Measurements from ENCODE around the gene ENG.
A peak's percentile ranks its signal among the peaks of the same experiment; 100 is the strongest.

The ENG gene

DNA sequence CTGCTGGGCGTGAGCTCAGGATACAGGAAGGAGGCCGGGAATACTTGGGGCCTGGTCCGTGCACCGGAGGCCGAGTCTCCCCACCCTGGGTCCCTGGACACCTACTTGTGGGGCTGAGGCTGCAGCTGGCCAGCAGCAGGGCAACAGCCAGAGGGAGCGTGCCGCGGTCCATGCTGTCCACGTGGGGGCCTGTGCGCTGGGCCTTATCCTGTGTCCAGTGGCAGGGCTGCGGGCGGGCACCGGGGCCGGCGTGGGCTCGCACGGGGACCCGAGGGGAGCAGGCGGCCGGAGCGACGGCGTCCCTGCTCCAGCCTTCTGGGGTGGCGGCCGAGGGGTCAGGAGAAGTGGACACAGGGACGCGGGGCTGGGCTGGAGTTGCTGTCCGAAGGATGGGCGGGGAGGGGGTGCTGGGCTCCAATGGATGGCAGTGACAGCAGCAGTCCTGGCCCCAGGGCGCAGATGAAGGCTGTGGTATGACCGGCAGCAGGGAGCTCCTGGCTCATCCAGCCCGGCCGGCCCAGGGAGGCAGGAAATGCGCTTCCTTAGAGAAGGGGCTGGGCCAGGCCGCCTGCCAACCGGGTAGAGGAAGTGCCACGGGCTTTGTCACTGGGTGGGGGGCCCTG is at the start of gene ENG:
ENG (minus strand) TSS at position 475 of the 623 bp plus-strand sequence; CDS start at position 172, 303 bp downstream.
- H3K27ac Mint-ChIP-seq = peak within 1 kb of the TSS; percentile 86
- peaks cover 10% of the 10 kb centered on the region for H3K36me3 Mint-ChIP-seq
- peak; percentile 40 for ATAC-seq
- peaks cover 3% of the 10 kb centered on the region for H3K9me3 Mint-ChIP-seq
- H3K4me3 Mint-ChIP-seq = peak within 1 kb of the TSS; percentile 78
- H3K27me3 Mint-ChIP-seq = no peaks in the 10 kb centered on the region
- peaks cover 21% of the 10 kb centered on the region for H3K4me1 Mint-ChIP-seq

DNA sequence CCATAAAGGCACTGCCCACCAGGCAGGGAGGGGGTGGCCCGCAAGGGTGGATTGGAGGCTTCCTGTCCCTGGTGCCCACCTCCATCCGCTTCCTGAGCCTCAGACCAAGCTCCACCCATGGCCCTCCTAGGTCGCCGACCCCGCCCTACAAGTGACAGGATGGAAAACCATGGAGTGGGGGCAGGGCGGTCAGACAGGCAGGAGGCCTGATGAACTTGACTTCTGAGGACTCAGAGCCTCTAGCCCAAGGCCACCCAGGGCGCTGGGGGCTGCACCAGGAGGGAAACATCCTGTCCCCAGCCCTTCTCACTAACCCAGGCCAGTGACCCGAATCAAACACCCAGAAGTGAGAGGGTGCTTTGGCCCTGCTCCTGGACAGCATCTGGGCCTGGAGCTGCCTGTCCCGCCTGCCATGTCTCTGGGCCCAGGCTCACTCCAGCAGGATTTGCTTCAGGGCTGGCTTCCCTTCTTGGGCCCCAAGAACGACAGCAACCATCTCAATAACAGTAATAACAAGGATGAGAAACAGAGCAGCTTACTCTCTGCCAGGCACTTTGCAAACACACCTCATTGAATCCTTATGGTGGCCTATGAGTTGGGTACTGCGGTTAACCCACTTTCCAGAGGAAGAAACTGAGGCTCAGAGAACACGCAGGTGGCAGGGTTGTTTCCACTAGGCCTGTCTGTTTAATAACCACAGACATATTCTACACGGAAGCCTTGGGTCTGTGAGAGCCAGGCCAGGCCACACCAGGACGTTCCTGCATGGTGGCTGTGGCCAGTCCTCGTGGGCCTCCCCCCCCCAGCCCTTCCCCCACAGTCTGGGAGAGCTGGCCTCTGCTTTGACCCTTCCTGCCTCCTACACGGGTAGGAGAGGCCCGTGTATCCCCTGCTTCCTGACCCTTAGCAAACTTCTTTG is 49.4 kb upstream of the ENG start:
- Mint-ChIP-seq H3K9me3 (no peaks in the 10 kb centered on the region), H3K27ac (peak overlapping the region; percentile 99), H3K36me3 (peaks cover 10% of the 10 kb centered on the region), H3K4me1 (peaks cover 70% of the 10 kb centered on the region), H3K4me3 (peak overlapping the region; percentile 88), H3K27me3 (no peaks in the 10 kb centered on the region)
- peak; percentile 54 for ATAC-seq

DNA sequence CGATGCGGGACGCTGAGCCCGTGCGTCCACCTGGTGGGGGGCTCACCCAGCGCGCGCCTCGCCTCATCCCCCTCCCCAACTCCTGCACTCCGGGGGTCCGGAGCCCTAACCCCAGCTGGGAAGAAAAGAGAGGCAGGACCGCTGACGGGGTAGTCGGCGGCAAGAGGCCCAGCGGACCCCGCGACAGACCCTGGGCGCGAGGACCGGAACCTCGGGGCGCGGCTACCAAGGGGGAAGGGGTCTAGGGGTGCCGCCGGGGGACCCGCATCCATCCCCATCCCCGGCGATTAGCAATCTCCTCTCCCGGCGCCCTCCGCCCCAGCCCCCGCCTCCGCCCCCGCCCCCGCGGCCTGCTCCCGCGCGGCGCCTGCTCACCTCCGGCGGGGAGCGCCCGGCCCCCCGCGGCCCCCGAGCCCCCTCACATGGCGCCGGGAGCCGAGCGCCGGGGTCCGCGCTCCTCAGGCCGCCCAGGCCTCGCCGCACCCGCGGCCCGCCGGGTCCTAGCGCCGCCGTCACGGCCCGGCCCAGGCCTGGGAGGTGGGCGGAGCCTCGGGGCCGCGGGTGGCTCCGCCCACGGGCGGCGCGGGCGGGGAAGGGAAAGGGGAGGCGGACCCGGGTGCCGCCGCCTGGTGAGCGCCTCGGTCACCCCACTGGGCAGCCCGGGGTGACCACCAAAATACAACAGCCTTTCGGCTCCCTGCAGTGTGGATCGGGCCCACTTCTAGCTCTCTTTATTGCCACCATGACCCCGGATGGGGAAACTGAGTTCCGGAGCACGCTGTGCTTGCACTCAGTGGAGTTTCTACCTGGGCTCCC is 44.9 kb upstream of the ENG start, which contains the start of gene ST6GALNAC6:
ST6GALNAC6 (minus strand) TSS at position 476 of the 816 bp plus-strand sequence. CDS start 1,622 bp downstream, outside the sequence.
- Mint-ChIP-seq H3K27me3 (no peaks in the 10 kb centered on the region), H3K9me3 (no peaks in the 10 kb centered on the region), H3K36me3 (peaks cover 34% of the 10 kb centered on the region), H3K4me3 (peak within 1 kb of the TSS; percentile 88), H3K27ac (peak within 1 kb of the TSS; percentile 85), H3K4me1 (peaks cover 64% of the 10 kb centered on the region)
- ATAC-seq = peak; percentile 89

DNA sequence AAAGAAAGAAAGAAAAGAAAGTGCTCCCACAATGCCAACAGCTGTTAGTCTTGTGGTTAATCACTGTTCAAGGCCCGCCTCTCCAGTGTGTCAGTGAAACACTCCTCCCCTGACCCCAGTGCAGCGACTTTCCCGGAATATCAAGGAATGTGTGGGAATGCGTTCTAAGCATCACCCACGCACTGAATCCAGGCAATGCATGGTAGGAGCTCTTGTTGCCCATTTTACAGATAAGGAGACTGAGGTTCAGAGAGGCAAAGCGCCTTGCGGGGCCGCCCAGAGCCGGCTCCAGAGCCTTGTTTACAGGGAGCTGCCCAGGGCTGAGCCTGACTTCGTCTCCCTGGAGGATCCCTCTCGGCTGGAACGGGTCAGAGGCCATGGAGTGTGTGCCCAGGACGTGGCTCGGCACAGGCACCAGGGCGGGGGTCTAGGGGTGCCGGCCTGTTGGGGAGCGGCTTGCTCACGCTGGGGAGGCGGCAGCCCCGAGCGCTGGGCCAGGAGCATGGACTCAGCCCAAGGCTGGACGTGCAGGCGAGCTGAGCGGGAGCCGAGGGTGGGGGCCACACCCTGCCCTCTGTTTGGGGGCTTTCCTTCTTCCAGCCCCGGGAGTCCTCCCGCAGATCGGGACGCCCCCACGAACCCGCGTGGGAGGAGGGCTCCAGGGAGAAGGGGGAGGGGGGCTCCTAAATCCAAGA is 44.1 kb upstream of the ENG start:
- ATAC-seq = peak; percentile 29
- peak overlapping the region; percentile 85 for H3K27ac Mint-ChIP-seq
- H3K9me3 Mint-ChIP-seq = no peaks in the 10 kb centered on the region
- H3K4me1 Mint-ChIP-seq = peaks cover 58% of the 10 kb centered on the region
- peaks cover 42% of the 10 kb centered on the region for H3K36me3 Mint-ChIP-seq
- H3K4me3 Mint-ChIP-seq = peak overlapping the region; percentile 85
- H3K27me3 Mint-ChIP-seq = no peaks in the 10 kb centered on the region

DNA sequence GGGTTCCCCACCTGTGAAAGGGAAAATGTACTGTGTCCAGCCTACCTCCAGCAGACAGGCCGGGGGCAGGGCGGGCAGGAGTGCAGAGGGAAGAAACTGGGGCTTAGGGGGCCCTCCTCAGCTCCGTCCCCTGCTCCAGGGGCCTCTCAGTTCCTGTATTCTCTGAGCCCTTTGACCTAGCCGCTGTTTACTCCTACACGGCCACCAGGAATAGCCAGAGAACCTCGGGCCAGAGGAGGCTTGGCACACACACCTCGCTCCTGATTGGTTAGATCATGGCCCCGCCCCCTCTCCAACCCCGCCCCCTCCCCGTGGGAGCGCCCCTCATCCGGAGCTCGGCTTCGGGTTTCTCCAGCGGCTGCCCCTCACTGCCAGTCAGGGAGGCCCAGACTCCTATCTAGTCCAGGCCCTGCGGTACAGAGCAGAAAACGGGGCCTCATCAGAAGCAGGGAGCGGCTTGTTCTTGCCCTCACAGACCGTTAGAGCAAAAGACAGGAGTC is 42.8 kb upstream of the ENG start:
- Mint-ChIP-seq H3K36me3 (peaks cover 55% of the 10 kb centered on the region), H3K27ac (no peak overlapping the region), H3K9me3 (no peaks in the 10 kb centered on the region), H3K27me3 (no peaks in the 10 kb centered on the region), H3K4me1 (peaks cover 54% of the 10 kb centered on the region), H3K4me3 (peak overlapping the region; percentile 29)
- peak; percentile 39 for ATAC-seq

DNA sequence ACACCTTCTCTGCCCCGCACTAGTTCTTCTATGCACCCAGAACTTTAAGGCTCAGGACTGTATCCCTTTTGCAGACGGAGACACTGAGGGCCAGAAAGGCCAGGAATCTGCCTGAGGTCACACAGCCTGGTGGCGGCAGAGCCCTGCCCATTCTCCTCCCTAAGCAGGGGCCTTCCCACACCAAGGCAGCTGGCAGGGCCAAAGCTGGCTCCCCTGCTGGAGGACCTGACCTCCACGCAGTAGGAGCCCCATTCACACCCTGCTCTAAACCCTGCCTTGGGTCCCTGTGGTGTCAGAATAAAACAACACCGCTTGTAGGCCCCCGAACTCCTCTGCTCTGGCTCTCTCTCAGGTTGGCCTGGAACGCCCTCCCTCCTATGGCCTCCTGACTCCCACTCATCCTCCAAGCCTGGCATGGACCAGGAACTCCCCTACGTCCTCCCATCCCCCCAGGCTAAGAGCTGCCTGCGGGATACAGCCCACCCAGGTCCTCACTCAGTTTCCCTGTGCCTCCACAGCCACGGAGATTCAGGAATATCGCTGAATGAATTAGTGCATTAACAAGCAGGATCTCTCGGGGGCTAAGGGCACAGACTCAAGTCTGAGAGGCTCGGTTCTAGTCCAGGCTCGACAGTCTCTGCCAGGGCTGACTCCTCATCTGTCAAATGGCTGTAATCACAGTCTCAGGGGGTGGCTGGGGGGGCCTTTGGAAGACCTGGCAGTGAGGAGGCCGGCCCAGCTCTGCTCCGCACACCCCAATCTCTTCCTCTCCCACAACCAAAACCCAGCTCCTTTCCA is 42.1 kb upstream of the ENG start:
- no peak overlapping the region for H3K4me3 Mint-ChIP-seq
- H3K4me1 Mint-ChIP-seq = peaks cover 48% of the 10 kb centered on the region
- H3K36me3 Mint-ChIP-seq = peaks cover 58% of the 10 kb centered on the region
- H3K27ac Mint-ChIP-seq = no peak overlapping the region
- H3K27me3 Mint-ChIP-seq = no peaks in the 10 kb centered on the region
- ATAC-seq = no peak
- no peaks in the 10 kb centered on the region for H3K9me3 Mint-ChIP-seq

DNA sequence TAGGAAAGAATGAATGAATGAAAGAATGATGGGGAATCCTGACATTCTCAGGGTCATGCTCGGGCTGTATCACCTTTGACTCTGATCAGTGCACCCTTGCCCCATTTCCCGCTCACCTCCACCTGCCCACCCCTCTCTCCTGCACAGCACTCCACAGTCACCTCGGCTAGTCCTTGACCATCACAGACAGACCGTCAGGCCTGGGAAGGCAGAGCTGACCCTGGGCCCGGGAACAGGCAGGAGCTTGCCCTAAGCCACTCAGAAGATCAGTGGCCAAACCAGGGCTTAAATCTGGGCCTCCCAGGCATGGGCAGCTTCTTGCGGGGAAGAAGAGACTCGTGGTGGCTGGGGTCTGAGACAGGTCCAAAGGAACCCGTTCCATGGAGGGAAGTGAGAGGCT is 41.4 kb upstream of the ENG start:
- Mint-ChIP-seq H3K4me1 (peaks cover 40% of the 10 kb centered on the region), H3K36me3 (peaks cover 63% of the 10 kb centered on the region), H3K27me3 (no peaks in the 10 kb centered on the region), H3K4me3 (no peak overlapping the region), H3K27ac (no peak overlapping the region), H3K9me3 (no peaks in the 10 kb centered on the region)
- no peak for ATAC-seq

DNA sequence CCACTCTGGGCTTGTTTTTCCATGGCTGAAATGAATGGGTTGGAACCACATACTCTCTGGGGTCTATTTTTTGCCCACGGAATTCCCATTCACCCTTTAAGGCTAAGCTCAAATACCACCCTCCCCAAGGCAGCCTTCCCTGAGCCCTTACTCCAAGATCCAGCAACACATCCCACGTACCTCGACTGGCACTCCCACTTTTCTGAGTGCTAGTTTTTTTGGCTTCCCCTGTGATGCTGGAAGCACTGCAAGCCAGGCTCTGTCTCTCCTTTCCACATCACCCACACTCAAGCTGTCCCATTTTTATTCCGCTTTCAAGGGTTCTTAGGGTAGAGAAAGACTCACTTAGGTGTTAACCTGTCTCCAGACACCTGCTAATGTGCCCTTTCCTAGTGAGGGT is 38.9 kb upstream of the ENG start:
- no peaks in the 10 kb centered on the region for H3K27me3 Mint-ChIP-seq
- no peak overlapping the region for H3K4me3 Mint-ChIP-seq
- peaks cover 75% of the 10 kb centered on the region for H3K36me3 Mint-ChIP-seq
- no peak overlapping the region for H3K27ac Mint-ChIP-seq
- ATAC-seq = no peak
- peaks cover 26% of the 10 kb centered on the region for H3K4me1 Mint-ChIP-seq
- no peaks in the 10 kb centered on the region for H3K9me3 Mint-ChIP-seq

DNA sequence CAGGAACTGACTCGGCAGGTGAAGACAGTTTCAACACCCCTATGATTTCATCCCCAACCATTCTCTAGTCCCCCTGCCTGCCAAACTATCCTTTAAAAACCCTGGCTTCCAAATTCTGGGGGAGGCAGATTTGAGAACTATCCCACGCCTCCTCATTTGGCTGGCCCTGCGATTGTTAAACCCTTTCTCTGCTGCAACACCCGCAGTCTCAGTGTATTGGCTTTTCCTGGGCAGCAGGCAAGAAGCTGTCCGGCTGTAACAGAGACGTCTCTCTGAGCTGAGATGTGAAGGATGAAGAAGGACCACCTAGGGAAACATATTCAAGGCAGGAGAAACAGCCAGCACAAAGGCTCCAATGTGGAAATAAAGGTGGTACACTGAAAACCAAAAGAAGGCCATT is 38.4 kb upstream of the ENG start:
- Mint-ChIP-seq H3K36me3 (peaks cover 77% of the 10 kb centered on the region), H3K27ac (no peak overlapping the region), H3K4me3 (no peak overlapping the region), H3K9me3 (no peaks in the 10 kb centered on the region), H3K27me3 (no peaks in the 10 kb centered on the region), H3K4me1 (peaks cover 22% of the 10 kb centered on the region)
- no peak for ATAC-seq

DNA sequence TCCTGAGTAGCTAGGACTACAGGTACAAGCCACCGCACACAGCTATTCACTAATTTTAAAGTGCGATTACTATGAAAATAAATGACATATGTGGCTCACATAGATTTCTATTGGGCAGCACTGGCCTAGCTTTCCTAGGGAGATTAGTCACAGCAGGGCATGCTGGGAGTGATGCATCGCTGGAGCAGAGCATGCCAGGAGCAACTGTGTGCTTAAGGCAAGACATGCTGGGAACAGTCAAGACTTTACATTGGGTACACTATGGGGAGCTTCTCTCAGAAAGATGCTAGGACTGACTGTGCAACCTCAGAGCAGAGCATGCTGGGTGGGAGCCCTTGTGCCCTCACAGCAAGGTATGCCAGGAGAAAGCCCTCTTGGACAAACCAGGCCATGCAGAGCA is 35.6 kb upstream of the ENG start:
- no peak overlapping the region for H3K27ac Mint-ChIP-seq
- peaks cover 77% of the 10 kb centered on the region for H3K36me3 Mint-ChIP-seq
- no peak overlapping the region for H3K4me3 Mint-ChIP-seq
- H3K9me3 Mint-ChIP-seq = no peaks in the 10 kb centered on the region
- no peaks in the 10 kb centered on the region for H3K27me3 Mint-ChIP-seq
- no peak for ATAC-seq
- peaks cover 27% of the 10 kb centered on the region for H3K4me1 Mint-ChIP-seq

DNA sequence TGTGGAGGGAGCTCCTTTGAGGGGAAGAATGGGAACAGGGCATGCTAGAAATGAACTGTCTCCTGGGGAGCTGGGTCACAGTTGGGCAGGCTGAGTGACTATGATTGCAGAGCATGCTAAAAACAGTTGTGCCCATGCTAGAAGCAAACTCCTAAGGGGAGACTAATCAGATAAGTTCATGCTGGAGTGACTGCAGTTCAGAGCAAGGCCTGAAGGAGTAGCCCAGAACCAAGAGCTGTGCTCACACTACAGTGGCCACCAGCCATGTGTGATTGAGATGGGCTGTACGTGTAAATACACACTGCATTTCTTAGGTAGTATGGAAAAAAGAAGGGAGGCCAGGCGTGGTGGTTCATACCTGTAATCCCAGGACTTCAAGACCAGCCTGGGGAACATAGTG is 33.3 kb upstream of the ENG start:
- H3K4me1 Mint-ChIP-seq = peaks cover 38% of the 10 kb centered on the region
- H3K27ac Mint-ChIP-seq = no peak overlapping the region
- no peaks in the 10 kb centered on the region for H3K27me3 Mint-ChIP-seq
- peak; percentile 51 for ATAC-seq
- H3K9me3 Mint-ChIP-seq = no peaks in the 10 kb centered on the region
- no peak overlapping the region for H3K4me3 Mint-ChIP-seq
- H3K36me3 Mint-ChIP-seq = peaks cover 71% of the 10 kb centered on the region

DNA sequence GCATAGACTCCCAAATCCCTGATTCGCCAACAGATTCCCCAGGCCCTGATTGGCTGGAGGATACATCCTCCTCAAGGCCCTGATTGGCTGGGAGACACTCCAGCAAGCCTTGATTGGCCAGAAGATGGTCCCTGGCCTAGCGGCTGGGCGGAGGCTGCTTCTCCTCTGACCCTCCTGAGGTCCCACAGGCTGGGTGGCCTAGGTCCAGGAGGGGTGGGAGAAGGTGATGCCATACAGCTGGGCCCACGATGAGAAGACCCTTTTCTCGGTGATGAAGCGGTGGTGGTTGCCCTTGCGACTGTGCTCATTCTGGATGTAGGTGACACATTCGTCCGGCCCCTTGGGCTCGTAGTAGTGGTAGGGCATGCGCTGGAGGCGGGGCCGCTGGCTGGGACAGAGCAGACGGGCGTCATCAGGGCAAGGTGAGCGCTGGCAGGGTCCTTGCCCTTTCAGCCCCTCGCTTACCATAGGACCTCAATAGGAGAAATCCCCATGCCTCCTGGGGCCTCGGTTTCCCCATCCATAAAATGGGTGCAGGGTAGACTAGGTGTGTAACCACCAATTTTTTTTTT is 32.0 kb upstream of the ENG start:
- Mint-ChIP-seq H3K36me3 (peaks cover 64% of the 10 kb centered on the region), H3K9me3 (no peaks in the 10 kb centered on the region), H3K27ac (peak overlapping the region; percentile 57), H3K4me3 (no peak overlapping the region), H3K27me3 (no peaks in the 10 kb centered on the region), H3K4me1 (peaks cover 46% of the 10 kb centered on the region)
- ATAC-seq = no peak

DNA sequence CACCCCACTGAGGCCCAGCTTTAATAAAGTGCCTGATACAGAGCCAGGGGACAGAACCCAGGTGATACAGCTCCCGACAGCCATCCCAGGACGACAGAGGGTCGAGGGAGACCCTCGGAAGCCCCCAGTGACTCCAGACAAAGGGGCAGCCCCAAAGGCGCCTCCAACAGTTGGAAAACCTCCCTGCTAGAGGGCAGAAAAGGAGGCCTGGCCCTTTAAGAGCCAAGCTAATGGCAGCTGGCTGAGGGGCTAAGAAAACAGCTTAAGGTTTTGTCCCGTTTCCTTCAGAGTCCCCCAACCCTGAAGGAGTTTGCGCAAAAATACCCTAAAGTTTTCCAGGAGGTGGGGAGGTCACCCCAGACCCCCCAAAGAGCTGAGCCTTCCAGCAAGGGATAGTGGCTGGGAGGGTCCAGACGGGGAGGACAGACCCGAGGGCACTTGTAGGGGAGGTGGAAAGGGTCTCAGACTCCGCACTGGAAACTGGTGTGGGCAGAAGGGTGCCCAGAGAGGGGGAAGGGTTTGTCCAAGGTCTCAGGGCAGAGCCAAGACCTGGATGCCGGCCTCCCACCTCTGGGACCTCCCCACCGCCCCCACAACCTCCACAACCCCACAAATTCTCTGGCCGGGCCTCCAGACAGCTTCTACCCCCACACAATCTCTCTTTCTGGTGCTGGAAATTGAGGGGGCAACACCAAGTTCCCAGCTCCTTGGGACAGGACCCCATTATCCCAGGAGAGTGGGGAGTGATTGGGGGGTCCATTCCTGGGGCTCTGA is 31.2 kb upstream of the ENG start:
- ATAC-seq = no peak
- no peaks in the 10 kb centered on the region for H3K9me3 Mint-ChIP-seq
- H3K27ac Mint-ChIP-seq = peak overlapping the region; percentile 57
- no peak overlapping the region for H3K4me3 Mint-ChIP-seq
- peaks cover 58% of the 10 kb centered on the region for H3K36me3 Mint-ChIP-seq
- H3K4me1 Mint-ChIP-seq = peaks cover 46% of the 10 kb centered on the region
- no peaks in the 10 kb centered on the region for H3K27me3 Mint-ChIP-seq
